ENCODE data around the gene OR2V1. TPM values are rescaled to one million over a fixed set of nuclear protein-coding genes. Genes with fewer than 3 reads are reported as not detected.
A peak's percentile ranks its signal among the peaks of the same experiment; 100 is the strongest.
"Not testable (repeated sequence)": the region's sequence is repeated elsewhere in the genome, so short reads cannot be mapped to it uniquely, and the experiment has no call there.

Gene OR2V1
- polyA plus RNA-seq, 1 donor: not detected

- DNase-seq: no peak
- Histone ChIP-seq H3K4me1 (ENCODE audit: control insufficient read depth, insufficient read depth, low read length) (peaks cover 1% of the 10 kb centered on the region), H3K9me3 (ENCODE audit: control insufficient read depth, low read depth, low read length) (peaks cover 10% of the 10 kb centered on the region), H3K4me3 (ENCODE audit: low read length) (no peak overlapping the region), H3K27me3 (ENCODE audit: control insufficient read depth, insufficient read depth, low read length) (peaks cover 94% of the 10 kb centered on the region), H3K36me3 (ENCODE audit: control insufficient read depth, insufficient read depth, low read length) (no peaks in the 10 kb centered on the region), H3K27ac (ENCODE audit: low read length) (no peak overlapping the region)
- 37% methylated on average over 10 of the region's 14 CpGs for WGBS (ENCODE audit: insufficient coverage, low lambda C conversion rate)
These were observed 37.7 kb upstream of the OR2V1 start for GRCh38 chr5:181168595-181169118.

GRCh38 chr5:181167814-181168488 lies 37.0 kb upstream of the OR2V1 start:
- Histone ChIP-seq H3K9me3 (ENCODE audit: control insufficient read depth, low read depth, low read length) (peaks cover 10% of the 10 kb centered on the region), H3K27ac (ENCODE audit: low read length) (no peak overlapping the region), H3K4me3 (ENCODE audit: low read length) (no peak overlapping the region), H3K4me1 (ENCODE audit: control insufficient read depth, insufficient read depth, low read length) (no peaks in the 10 kb centered on the region), H3K36me3 (ENCODE audit: control insufficient read depth, insufficient read depth, low read length) (no peaks in the 10 kb centered on the region), H3K27me3 (ENCODE audit: control insufficient read depth, insufficient read depth, low read length) (peaks cover 92% of the 10 kb centered on the region)
- WGBS (ENCODE audit: insufficient coverage, low lambda C conversion rate): 22% methylated on average over 4 of the region's 11 CpGs
- no peak for DNase-seq

- H3K4me3 ChIP-seq (ENCODE audit: low read length): no peak overlapping the region
- H3K36me3 ChIP-seq (ENCODE audit: control insufficient read depth, insufficient read depth, low read length): no peaks in the 10 kb centered on the region
- peaks cover 91% of the 10 kb centered on the region for H3K27me3 ChIP-seq (ENCODE audit: control insufficient read depth, insufficient read depth, low read length)
- WGBS (ENCODE audit: insufficient coverage, low lambda C conversion rate): 54% methylated on average over 4 of the region's 6 CpGs
- no peaks in the 10 kb centered on the region for H3K4me1 ChIP-seq (ENCODE audit: control insufficient read depth, insufficient read depth, low read length)
- peaks cover 10% of the 10 kb centered on the region for H3K9me3 ChIP-seq (ENCODE audit: control insufficient read depth, low read depth, low read length)
- DNase-seq: no peak
- H3K27ac ChIP-seq (ENCODE audit: low read length): no peak overlapping the region
These were observed 36.1 kb upstream of the OR2V1 start for GRCh38 chr5:181166812-181167733.

GRCh38 chr5:181164076-181164952 lies 33.3 kb upstream of the OR2V1 start:
- peaks cover 65% of the 10 kb centered on the region for H3K27me3 ChIP-seq (ENCODE audit: control insufficient read depth, insufficient read depth, low read length)

GRCh38 chr5:181163487-181164075 lies 32.6 kb upstream of the OR2V1 start:
- Histone ChIP-seq H3K4me3 (ENCODE audit: low read length) (no peak overlapping the region), H3K27me3 (ENCODE audit: control insufficient read depth, insufficient read depth, low read length) (peaks cover 57% of the 10 kb centered on the region), H3K4me1 (ENCODE audit: control insufficient read depth, insufficient read depth, low read length) (no peaks in the 10 kb centered on the region), H3K27ac (ENCODE audit: low read length) (no peak overlapping the region), H3K9me3 (ENCODE audit: control insufficient read depth, low read depth, low read length) (peaks cover 5% of the 10 kb centered on the region), H3K36me3 (ENCODE audit: control insufficient read depth, insufficient read depth, low read length) (no peaks in the 10 kb centered on the region)
- DNase-seq: no peak
- WGBS (ENCODE audit: insufficient coverage, low lambda C conversion rate): 43% methylated on average over 5 of the region's 16 CpGs

More at GRCh38 chr5:181164076-181164952, 33.3 kb upstream of the OR2V1 start:
- H3K9me3 ChIP-seq (ENCODE audit: control insufficient read depth, low read depth, low read length): peaks cover 5% of the 10 kb centered on the region
- no peaks in the 10 kb centered on the region for H3K36me3 ChIP-seq (ENCODE audit: control insufficient read depth, insufficient read depth, low read length)
- no peak overlapping the region for H3K4me3 ChIP-seq (ENCODE audit: low read length)
- H3K27ac ChIP-seq (ENCODE audit: low read length): no peak overlapping the region
- WGBS (ENCODE audit: insufficient coverage, low lambda C conversion rate): no CpG with 5 or more reads among the region's 52 CpGs
- H3K4me1 ChIP-seq (ENCODE audit: control insufficient read depth, insufficient read depth, low read length): no peaks in the 10 kb centered on the region
- no peak for DNase-seq

- Histone ChIP-seq H3K36me3 (ENCODE audit: control insufficient read depth, insufficient read depth, low read length) (no peaks in the 10 kb centered on the region), H3K4me3 (ENCODE audit: low read length) (no peak overlapping the region), H3K9me3 (ENCODE audit: control insufficient read depth, low read depth, low read length) (peaks cover 5% of the 10 kb centered on the region), H3K4me1 (ENCODE audit: control insufficient read depth, insufficient read depth, low read length) (no peaks in the 10 kb centered on the region), H3K27ac (ENCODE audit: low read length) (no peak overlapping the region), H3K27me3 (ENCODE audit: control insufficient read depth, insufficient read depth, low read length) (peaks cover 50% of the 10 kb centered on the region)
- WGBS (ENCODE audit: insufficient coverage, low lambda C conversion rate): no CpG with 5 or more reads among the region's 4 CpGs
- no peak for DNase-seq
These were observed 30.7 kb upstream of the OR2V1 start for GRCh38 chr5:181161534-181162175.

- not testable (repeated sequence) for H3K4me1 ChIP-seq (ENCODE audit: control insufficient read depth, insufficient read depth, low read length); H3K36me3 ChIP-seq (ENCODE audit: control insufficient read depth, insufficient read depth, low read length); H3K4me3 ChIP-seq (ENCODE audit: low read length); DNase-seq; H3K9me3 ChIP-seq (ENCODE audit: control insufficient read depth, low read depth, low read length)
- no CpG with 5 or more reads among the region's 48 CpGs for WGBS (ENCODE audit: insufficient coverage, low lambda C conversion rate)
- Histone ChIP-seq H3K27me3 (ENCODE audit: control insufficient read depth, insufficient read depth, low read length) (peaks cover 43% of the 10 kb centered on the region), H3K27ac (ENCODE audit: low read length) (peak overlapping the region; percentile 23)
These were observed 30.0 kb upstream of the OR2V1 start for GRCh38 chr5:181160755-181161533.

GRCh38 chr5:181160152-181160754 lies 29.3 kb upstream of the OR2V1 start:
- H3K36me3 ChIP-seq (ENCODE audit: control insufficient read depth, insufficient read depth, low read length): no peaks in the 10 kb centered on the region
- WGBS (ENCODE audit: insufficient coverage, low lambda C conversion rate): no CpG with 5 or more reads among the region's 21 CpGs
- peaks cover 5% of the 10 kb centered on the region for H3K9me3 ChIP-seq (ENCODE audit: control insufficient read depth, low read depth, low read length)
- H3K27me3 ChIP-seq (ENCODE audit: control insufficient read depth, insufficient read depth, low read length): peaks cover 37% of the 10 kb centered on the region
- no peak overlapping the region for H3K27ac ChIP-seq (ENCODE audit: low read length)
- H3K4me1 ChIP-seq (ENCODE audit: control insufficient read depth, insufficient read depth, low read length): no peaks in the 10 kb centered on the region
- DNase-seq: no peak
- H3K4me3 ChIP-seq (ENCODE audit: low read length): peak overlapping the region; percentile 16

All from large intestine (tissue), 3 donors.